Posterior vena cava (tissue), 2 donors: ENCODE measurements around the gene MFAP4. TPM values are rescaled to one million over a fixed set of nuclear protein-coding genes. Genes with fewer than 3 reads are reported as not detected.

Source experiments
- DNase-seq: peaks from one replicate; pipeline ENCODE4 v3.0.0-alpha.2; 2020; ENCODE audit warnings: low spot score
- intact Hi-C, 2 donors: fragments of 100-400 bp; cut with DNase I; formaldehyde crosslinking; loops; one replicate each; pipeline versions ENCODE4 v1.14.1 to v1.14.2; 2022 to 2023
- long read RNA-seq, 2 donors: library from polyadenylated mRNA; unstranded; transcript quantifications; one replicate each; pipeline ENCODE4 v2.0.0, GENCODE V29; 2020 to 2021
- total RNA-seq, 2 donors: library from RNA; stranded (reverse); fragmentation: NEBNext Ultra II Directional; extraction: Animal tissue kit (Norgen Biotek cat#: 25700); gene quantifications; one replicate each; pipeline ENCODE4 v1.2.1, GENCODE V29; 2021
- donor health status: DM: yes; HTN: yes; CAD: no.
- donor health status: DM: yes; HTN: yes; CAD: no.

Gene MFAP4, protein sequence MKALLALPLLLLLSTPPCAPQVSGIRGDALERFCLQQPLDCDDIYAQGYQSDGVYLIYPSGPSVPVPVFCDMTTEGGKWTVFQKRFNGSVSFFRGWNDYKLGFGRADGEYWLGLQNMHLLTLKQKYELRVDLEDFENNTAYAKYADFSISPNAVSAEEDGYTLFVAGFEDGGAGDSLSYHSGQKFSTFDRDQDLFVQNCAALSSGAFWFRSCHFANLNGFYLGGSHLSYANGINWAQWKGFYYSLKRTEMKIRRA
- 100 to 1,000 TPM; 231 to 371 TPM for total RNA-seq
- long read RNA-seq, donor 1, transcript MFAP4-202 (6 exons, 1,932 nt): minor isoform, 14 of 194 reads
- long read RNA-seq, donor 1, transcript MFAP4-201 (6 exons, 1,873 nt): major isoform, 108 of 194 reads
- long read RNA-seq, donor 1, partial matches to known transcripts: 36 of 194 reads
- long read RNA-seq, donor 1, other reads (novel, unspliced or antisense): 34 of 194 reads
- long read RNA-seq, donor 2, transcript MFAP4-202 (6 exons, 1,932 nt): minor isoform, 15 of 307 reads
- long read RNA-seq, donor 2, transcript MFAP4-201 (6 exons, 1,873 nt): major isoform, 238 of 307 reads
- long read RNA-seq, donor 2, transcript MFAP4-203 (5 exons, 1,876 nt): minor isoform, 10 of 307 reads
- long read RNA-seq, donor 2, partial matches to known transcripts: 24 of 307 reads
- long read RNA-seq, donor 2, other reads (novel, unspliced or antisense): 20 of 307 reads

GRCh38 chr17:19386974-19387920 lies at the start of gene MFAP4:
Gene MFAP4 (minus strand): TSS chr17:19387190. CDS start chr17:19387155, 35 bp downstream.
- intact Hi-C loops: no loop called here
- DNase-seq: peak; percentile 93

DNA sequence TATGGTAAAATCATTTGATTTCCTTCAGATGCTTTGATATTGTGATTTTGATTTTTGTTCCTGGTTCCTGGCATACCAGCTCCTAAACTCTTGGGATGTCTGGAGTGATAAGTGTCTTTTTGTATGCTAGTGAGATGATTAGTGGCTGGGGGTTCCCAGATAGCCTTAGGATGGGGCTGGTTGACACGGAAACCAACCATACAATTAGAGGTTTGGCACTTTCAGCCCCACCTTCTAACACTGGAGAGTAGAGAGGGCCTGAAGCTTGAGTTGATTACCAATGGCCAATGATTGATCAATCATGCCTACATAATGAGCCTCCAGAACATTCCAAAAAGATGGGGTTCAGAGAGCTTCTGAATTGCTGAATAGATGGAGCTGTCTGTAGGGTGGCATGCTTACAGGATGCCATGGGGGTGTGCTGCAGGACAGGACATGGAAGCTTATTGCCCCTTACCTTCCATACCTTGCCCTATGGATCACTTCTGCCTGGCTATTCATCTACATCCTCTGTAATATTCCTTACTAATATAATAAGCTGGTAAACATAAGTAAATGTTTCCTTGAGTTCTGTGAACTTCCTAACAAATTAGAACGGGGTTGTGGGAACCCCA lies 46.8 kb upstream of the MFAP4 start:
- intact Hi-C loops: no loop called here
- no peak for DNase-seq

DNA sequence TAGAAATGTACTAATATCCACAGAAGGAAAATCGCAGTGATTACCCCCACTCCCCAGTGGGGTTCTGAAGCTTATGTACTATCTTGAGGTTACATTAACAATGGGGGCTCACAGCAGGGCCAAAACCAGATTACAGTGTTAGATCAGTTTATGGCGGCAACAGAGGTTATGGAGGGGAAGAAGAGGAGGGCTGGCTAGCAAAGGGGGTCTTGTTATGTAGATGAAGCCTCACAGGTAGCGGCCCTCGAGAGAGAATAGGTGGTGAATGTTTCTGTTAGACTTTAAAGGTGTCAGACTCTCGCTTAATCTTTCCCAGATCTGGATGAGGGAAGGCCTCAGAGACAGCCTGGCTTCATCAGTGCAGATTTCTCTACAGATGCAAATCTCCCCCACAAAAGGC lies 46.3 kb upstream of the MFAP4 start:
- no peak for DNase-seq
- intact Hi-C loops: no loop called here

GRCh38 chr17:19431691-19432090 lies 44.7 kb upstream of the MFAP4 start:
- no peak for DNase-seq
- intact Hi-C loops: no loop called here

GRCh38 chr17:19426631-19427030 lies 39.6 kb upstream of the MFAP4 start:
- DNase-seq: no peak
- intact Hi-C loops: no loop called here

- intact Hi-C loops: no loop called here
- DNase-seq: no peak
Measured at GRCh38 chr17:19424934-19425868, 38.2 kb upstream of the MFAP4 start.

- DNase-seq: no peak
- intact Hi-C loops: no loop called here
Measured at GRCh38 chr17:19421926-19422325, 34.9 kb upstream of the MFAP4 start.

DNA sequence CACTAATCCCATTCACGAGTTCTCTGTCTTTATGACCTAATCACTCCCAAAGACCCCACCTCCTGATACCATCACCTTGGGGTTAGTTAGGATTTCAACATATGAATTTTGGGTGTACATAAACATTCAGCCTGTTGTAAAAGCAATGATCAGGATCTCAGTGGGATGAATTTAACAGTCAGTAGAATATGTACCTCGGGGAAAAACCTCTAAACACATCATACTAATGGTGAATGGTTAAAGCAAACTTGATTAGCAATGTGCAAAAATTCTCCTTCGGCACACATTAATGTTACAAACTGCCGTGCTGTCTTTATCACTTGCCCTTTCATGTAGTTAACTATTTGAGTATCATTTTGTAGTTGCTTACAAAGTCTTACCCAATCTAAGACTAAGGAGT lies 34.2 kb upstream of the MFAP4 start:
- no peak for DNase-seq
- intact Hi-C loops: no loop called here

DNA sequence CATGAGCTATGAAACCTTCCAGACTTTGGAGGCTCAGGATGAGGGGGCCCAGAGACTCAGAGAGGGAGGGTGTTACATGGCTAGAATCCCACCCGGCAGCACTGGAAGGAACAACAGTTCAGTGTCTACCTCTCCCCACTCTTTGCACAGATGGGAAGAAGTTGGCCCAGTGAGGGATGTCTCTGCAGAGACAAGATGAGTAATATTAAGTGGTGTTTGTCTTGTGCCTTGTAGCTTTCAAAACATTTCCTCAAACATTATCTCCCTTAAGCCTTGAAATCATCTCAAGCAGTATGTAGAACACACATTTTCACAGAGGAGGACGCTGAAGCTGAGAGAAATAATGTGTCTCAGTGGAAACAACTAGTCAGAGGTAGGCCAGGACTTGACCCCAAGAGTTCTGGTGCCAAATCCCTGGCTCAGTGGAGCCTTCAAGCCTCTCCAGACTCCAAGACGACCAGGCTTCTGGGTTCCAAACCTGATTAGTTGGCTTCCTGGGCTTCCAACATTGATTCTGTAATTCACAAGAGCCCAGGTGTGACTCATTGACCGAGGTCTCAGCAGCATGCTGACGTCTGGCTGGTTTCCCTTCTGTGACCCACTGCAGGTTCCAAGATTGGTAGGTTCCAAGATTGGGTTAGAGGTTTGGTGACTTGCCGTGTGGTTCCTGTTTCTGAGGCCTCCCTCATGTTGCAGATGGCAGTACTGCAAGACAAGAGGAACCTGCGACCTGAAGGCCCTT lies 31.4 kb upstream of the MFAP4 start:
- intact Hi-C loops: no loop called here
- DNase-seq: no peak

GRCh38 chr17:19417611-19418010 lies 30.6 kb upstream of the MFAP4 start:
- intact Hi-C loops: no loop called here
- DNase-seq: no peak

GRCh38 chr17:19415806-19416775 lies 29.1 kb upstream of the MFAP4 start:
- intact Hi-C loops: no loop called here
- no peak for DNase-seq

- intact Hi-C loops: no loop called here
- DNase-seq: no peak
Measured at GRCh38 chr17:19415311-19415710, 28.3 kb upstream of the MFAP4 start.

GRCh38 chr17:19414396-19415280 lies 27.6 kb upstream of the MFAP4 start:
- DNase-seq: no peak
- intact Hi-C loops: no loop called here

GRCh38 chr17:19413761-19414160 lies 26.8 kb upstream of the MFAP4 start:
- intact Hi-C loops: no loop called here
- DNase-seq: no peak

GRCh38 chr17:19412984-19413383 lies 26.0 kb upstream of the MFAP4 start:
- DNase-seq: no peak
- intact Hi-C loops: no loop called here

GRCh38 chr17:19412510-19412909 lies 25.5 kb upstream of the MFAP4 start:
- intact Hi-C loops: no loop called here

More at GRCh38 chr17:19412510-19412909, 25.5 kb upstream of the MFAP4 start:
- DNase-seq: no peak
